ENCODE results near the gene CLIP3. TPM values are rescaled to one million over a fixed set of nuclear protein-coding genes. Genes with fewer than 3 reads are reported as not detected.

Gene CLIP3
- total RNA-seq, 1 experiment from 2014 or later = 9.2 TPM

- Histone ChIP-seq H3K27me3 (replicated peaks; ENCODE audit: insufficient read depth, low read depth, low read length, poor library complexity) (no peaks in the 10 kb centered on the region), H3K36me3 (ENCODE audit: insufficient read depth, low read length, poor library complexity, severe bottlenecking) (no peaks in the 10 kb centered on the region), H3K9me3 (ENCODE audit: low read depth, low read length, poor library complexity, severe bottlenecking) (no peaks in the 10 kb centered on the region), H3K4me3 (ENCODE audit: low read depth, low read length, poor library complexity, severe bottlenecking) (no peak overlapping the region), H3K4me1 (ENCODE audit: insufficient read depth, low read length, poor library complexity, severe bottlenecking) (no peaks in the 10 kb centered on the region), H3K27ac (ENCODE audit: low read depth, low read length, poor library complexity, severe bottlenecking) (no peak overlapping the region)
- intact Hi-C loops (cut with micrococcal nuclease; ENCODE audit: unreplicated experiment) = no loop called here
- DNase-seq (ENCODE audit: low spot score) = no peak
- POLR2A ChIA-PET (ENCODE audit: low non-redundant PET) = no interaction called here
- TF ChIP-seq, protein P1, sequence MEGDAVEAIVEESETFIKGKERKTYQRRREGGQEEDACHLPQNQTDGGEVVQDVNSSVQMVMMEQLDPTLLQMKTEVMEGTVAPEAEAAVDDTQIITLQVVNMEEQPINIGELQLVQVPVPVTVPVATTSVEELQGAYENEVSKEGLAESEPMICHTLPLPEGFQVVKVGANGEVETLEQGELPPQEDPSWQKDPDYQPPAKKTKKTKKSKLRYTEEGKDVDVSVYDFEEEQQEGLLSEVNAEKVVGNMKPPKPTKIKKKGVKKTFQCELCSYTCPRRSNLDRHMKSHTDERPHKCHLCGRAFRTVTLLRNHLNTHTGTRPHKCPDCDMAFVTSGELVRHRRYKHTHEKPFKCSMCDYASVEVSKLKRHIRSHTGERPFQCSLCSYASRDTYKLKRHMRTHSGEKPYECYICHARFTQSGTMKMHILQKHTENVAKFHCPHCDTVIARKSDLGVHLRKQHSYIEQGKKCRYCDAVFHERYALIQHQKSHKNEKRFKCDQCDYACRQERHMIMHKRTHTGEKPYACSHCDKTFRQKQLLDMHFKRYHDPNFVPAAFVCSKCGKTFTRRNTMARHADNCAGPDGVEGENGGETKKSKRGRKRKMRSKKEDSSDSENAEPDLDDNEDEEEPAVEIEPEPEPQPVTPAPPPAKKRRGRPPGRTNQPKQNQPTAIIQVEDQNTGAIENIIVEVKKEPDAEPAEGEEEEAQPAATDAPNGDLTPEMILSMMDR (conservative IDR thresholded peaks at IDR 0.05; ENCODE audit: low read depth, low read length) = no peak
- no peak for TF ChIP-seq EZH2 (IDR thresholded peaks at IDR 0.05; ENCODE audit: borderline replicate concordance, low read depth, low read length, poor library complexity, severe bottlenecking)
- BruUV-seq (replicated peaks) = no TSS peak
- CTCF ChIA-PET = interaction anchor here (0.6 kb wide), 1 partner anchor 9 kb away, joined by 9 read pairs; no protein-coding TSS in a partner anchor
These were observed 57.0 kb downstream of the CLIP3 start for GRCh38 chr19:35975608-35976214.

GRCh38 chr19:35973487-35973886 lies 59.2 kb downstream of the CLIP3 start:
- ChIA-PET CTCF (no interaction called here), POLR2A (ENCODE audit: low non-redundant PET) (no interaction called here)
- TF ChIP-seq, protein P1 (conservative IDR thresholded peaks at IDR 0.05; ENCODE audit: low read depth, low read length) = no peak
- TF ChIP-seq EZH2 (IDR thresholded peaks at IDR 0.05; ENCODE audit: borderline replicate concordance, low read depth, low read length, poor library complexity, severe bottlenecking) = no peak
- no peak overlapping the region for H3K27ac ChIP-seq (ENCODE audit: low read depth, low read length, poor library complexity, severe bottlenecking)
- no peak overlapping the region for H3K4me3 ChIP-seq (ENCODE audit: low read depth, low read length, poor library complexity, severe bottlenecking)
- no peaks in the 10 kb centered on the region for H3K9me3 ChIP-seq (ENCODE audit: low read depth, low read length, poor library complexity, severe bottlenecking)
- H3K4me1 ChIP-seq (ENCODE audit: insufficient read depth, low read length, poor library complexity, severe bottlenecking) = no peaks in the 10 kb centered on the region
- intact Hi-C loops (cut with micrococcal nuclease; ENCODE audit: unreplicated experiment) = no loop called here
- no peaks in the 10 kb centered on the region for H3K27me3 ChIP-seq (replicated peaks; ENCODE audit: insufficient read depth, low read depth, low read length, poor library complexity)
- no TSS peak for BruUV-seq (replicated peaks)
- no peaks in the 10 kb centered on the region for H3K36me3 ChIP-seq (ENCODE audit: insufficient read depth, low read length, poor library complexity, severe bottlenecking)
- no peak for DNase-seq (ENCODE audit: low spot score)

GRCh38 chr19:35966771-35967170 lies 65.9 kb downstream of the CLIP3 start:
- intact Hi-C loops (cut with micrococcal nuclease; ENCODE audit: unreplicated experiment) = no loop called here
- no peaks in the 10 kb centered on the region for H3K9me3 ChIP-seq (ENCODE audit: low read depth, low read length, poor library complexity, severe bottlenecking)
- DNase-seq (ENCODE audit: low spot score) = no peak
- H3K27ac ChIP-seq (ENCODE audit: low read depth, low read length, poor library complexity, severe bottlenecking) = no peak overlapping the region
- BruUV-seq (replicated peaks) = no TSS peak
- TF ChIP-seq, protein P1 (conservative IDR thresholded peaks at IDR 0.05; ENCODE audit: low read depth, low read length) = no peak
- no peak for TF ChIP-seq EZH2 (IDR thresholded peaks at IDR 0.05; ENCODE audit: borderline replicate concordance, low read depth, low read length, poor library complexity, severe bottlenecking)
- H3K36me3 ChIP-seq (ENCODE audit: insufficient read depth, low read length, poor library complexity, severe bottlenecking) = no peaks in the 10 kb centered on the region
- ChIA-PET CTCF (interaction anchor here (0.8 kb wide), 1 partner anchor 9 kb away, joined by 9 read pairs; no protein-coding TSS in a partner anchor), POLR2A (ENCODE audit: low non-redundant PET) (no interaction called here)
- H3K4me3 ChIP-seq (ENCODE audit: low read depth, low read length, poor library complexity, severe bottlenecking) = no peak overlapping the region
- no peaks in the 10 kb centered on the region for H3K27me3 ChIP-seq (replicated peaks; ENCODE audit: insufficient read depth, low read depth, low read length, poor library complexity)
- H3K4me1 ChIP-seq (ENCODE audit: insufficient read depth, low read length, poor library complexity, severe bottlenecking) = no peaks in the 10 kb centered on the region

Other genes with a start within 250 kb of the CLIP3 start
- not detected in 2 replicates for gene PRODH2, start 220.0 kb downstream of the CLIP3 start, total RNA-seq (2021)
- gene NPHS1, start 180.4 kb downstream of the CLIP3 start, total RNA-seq (2021) = not detected in 2 replicates
- 0.15 and 0.17 TPM in 2 replicates for gene KIRREL2, start 176.0 kb downstream of the CLIP3 start, total RNA-seq (2021)
- gene APLP1, start 164.3 kb downstream of the CLIP3 start, total RNA-seq (2021) = 13.9 and 14.9 TPM in 2 replicates
- gene NFKBID, start 132.3 kb downstream of the CLIP3 start, total RNA-seq (2021) = 14.9 and 18.0 TPM in 2 replicates
- 4.2 and 4.5 TPM in 2 replicates for gene HCST, start 130.3 kb downstream of the CLIP3 start, total RNA-seq (2021)
- not detected in 2 replicates for gene TYROBP, start 124.6 kb downstream of the CLIP3 start, total RNA-seq (2021)
- 14.6 and 15.5 TPM in 2 replicates for gene LRFN3, start 96.5 kb downstream of the CLIP3 start, total RNA-seq (2021)
- 8.9 and 11.0 TPM in 2 replicates for gene SDHAF1, start 37.7 kb downstream of the CLIP3 start, total RNA-seq (2021)
- gene SYNE4, start 24.1 kb downstream of the CLIP3 start, total RNA-seq (2021) = 0.70 TPM in 1 of 2 replicates, not detected in the other
- 20.1 and 27.7 TPM in 2 replicates for gene ALKBH6, start 18.7 kb downstream of the CLIP3 start, total RNA-seq (2021)
- gene THAP8, start 21.4 kb upstream of the CLIP3 start, total RNA-seq (2021) = 4.6 and 5.4 TPM in 2 replicates
- gene WDR62, start 22.0 kb upstream of the CLIP3 start, total RNA-seq (2021) = 39.8 and 40.4 TPM in 2 replicates
- 0.47 and 0.63 TPM in 2 replicates for gene OVOL3, start 78.3 kb upstream of the CLIP3 start, total RNA-seq (2021)
- gene POLR2I, start 82.0 kb upstream of the CLIP3 start, total RNA-seq (2021) = 133 and 142 TPM in 2 replicates
- 156 and 158 TPM in 2 replicates for gene TBCB, start 82.6 kb upstream of the CLIP3 start, total RNA-seq (2021)
- 577 and 579 TPM in 2 replicates for gene CAPNS1, start 107.2 kb upstream of the CLIP3 start, total RNA-seq (2021)
- gene COX7A1, start 119.6 kb upstream of the CLIP3 start, total RNA-seq (2021) = not detected in 2 replicates
- 7.2 and 7.5 TPM in 2 replicates for gene ZNF565, start 181.8 kb upstream of the CLIP3 start, total RNA-seq (2021)
- 124 and 130 TPM in 2 replicates for gene ZNF146, start 182.2 kb upstream of the CLIP3 start, total RNA-seq (2021)

Measured in A673 (cell line).